Left ventricle myocardium inferior (tissue), 1 donor: ENCODE measurements around the gene HSD3B1. TPM values are rescaled to one million over a fixed set of nuclear protein-coding genes. Genes with fewer than 3 reads are reported as not detected.
"Not testable (repeated sequence)": the region's sequence is repeated elsewhere in the genome, so short reads cannot be mapped to it uniquely, and the experiment has no call there.

Experiments
- DNase-seq: peaks from one replicate; pipeline ENCODE4 v3.0.0-alpha.2; 2020
- H3K27ac ChIP-seq: fragments of 200-600 bp; replicated peaks from 2 replicates; pipeline ENCODE4 v1.8.0; 2021
- H3K27me3 ChIP-seq: fragments of 200-600 bp; 2 replicates; pipeline ENCODE4 v1.8.0; 2021; ENCODE audit warnings: low read depth
- H3K36me3 ChIP-seq: fragments of 200-600 bp; 2 replicates; pipeline ENCODE4 v1.8.0; 2021
- H3K4me1 ChIP-seq: fragments of 200-600 bp; 2 replicates; pipeline ENCODE4 v1.8.0; 2021
- H3K4me3 ChIP-seq: fragments of 200-600 bp; 2 replicates; pipeline ENCODE4 v1.8.0; 2021; ENCODE audit warnings: mild to moderate bottlenecking, moderate library complexity
- H3K9me3 ChIP-seq: fragments of 200-600 bp; replicated peaks from 2 replicates; pipeline ENCODE4 v1.8.0; 2021
- intact Hi-C: fragments of 100-400 bp; cut with micrococcal nuclease; formaldehyde crosslinking; loops from one replicate; pipeline ENCODE4 v1.11.0; 2022
- total RNA-seq: library from RNA; stranded (reverse); fragmentation: NEBNext Ultra II Directional; extraction: Animal tissue kit (Norgen Biotek cat#: 25700); gene quantifications from one replicate; pipeline ENCODE4 v1.2.1, GENCODE V29; 2021
- TF ChIP-seq, protein P1 (sequence below): fragments of 200-600 bp; IDR thresholded peaks from 2 replicates; pipeline ENCODE4 v1.8.0; 2021; ENCODE audit warnings: antibody characterized with exemption, mild to moderate bottlenecking, borderline replicate concordance
- donor health status: DM: no; HTN: yes; CAD: no; lungs with severe emphysema.

Gene HSD3B1
- total RNA-seq, 1 donor from 2014 or later, result not detected

DNA sequence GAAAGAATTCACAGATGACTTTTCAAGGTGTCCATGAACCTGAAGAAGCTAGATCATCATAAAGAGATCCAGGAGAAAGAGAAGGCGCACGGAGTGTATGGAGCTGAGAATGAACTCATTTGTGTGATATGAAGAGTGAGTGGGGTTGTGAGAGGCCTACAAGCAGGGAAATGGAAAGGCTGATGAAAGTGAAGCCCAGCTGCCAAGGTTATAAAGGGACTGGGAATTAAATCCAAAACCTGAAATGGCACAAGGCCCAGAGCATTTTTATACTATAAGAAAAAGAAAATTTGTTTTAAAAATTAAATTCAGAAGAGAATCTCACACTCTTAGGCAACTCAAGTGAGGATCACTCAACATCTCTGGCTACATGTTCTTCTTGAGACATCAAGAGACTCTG is 43.4 kb downstream of the HSD3B1 start:
- H3K4me3 ChIP-seq, result no peak overlapping the region
- H3K27ac ChIP-seq, result no peak overlapping the region
- no peaks in the 10 kb centered on the region for H3K9me3 ChIP-seq
- intact Hi-C loops, result no loop called here
- DNase-seq, result no peak
- H3K4me1 ChIP-seq, result peaks cover 7% of the 10 kb centered on the region
- H3K36me3 ChIP-seq, result no peaks in the 10 kb centered on the region
- H3K27me3 ChIP-seq, result no peaks in the 10 kb centered on the region
- TF ChIP-seq, protein P1, sequence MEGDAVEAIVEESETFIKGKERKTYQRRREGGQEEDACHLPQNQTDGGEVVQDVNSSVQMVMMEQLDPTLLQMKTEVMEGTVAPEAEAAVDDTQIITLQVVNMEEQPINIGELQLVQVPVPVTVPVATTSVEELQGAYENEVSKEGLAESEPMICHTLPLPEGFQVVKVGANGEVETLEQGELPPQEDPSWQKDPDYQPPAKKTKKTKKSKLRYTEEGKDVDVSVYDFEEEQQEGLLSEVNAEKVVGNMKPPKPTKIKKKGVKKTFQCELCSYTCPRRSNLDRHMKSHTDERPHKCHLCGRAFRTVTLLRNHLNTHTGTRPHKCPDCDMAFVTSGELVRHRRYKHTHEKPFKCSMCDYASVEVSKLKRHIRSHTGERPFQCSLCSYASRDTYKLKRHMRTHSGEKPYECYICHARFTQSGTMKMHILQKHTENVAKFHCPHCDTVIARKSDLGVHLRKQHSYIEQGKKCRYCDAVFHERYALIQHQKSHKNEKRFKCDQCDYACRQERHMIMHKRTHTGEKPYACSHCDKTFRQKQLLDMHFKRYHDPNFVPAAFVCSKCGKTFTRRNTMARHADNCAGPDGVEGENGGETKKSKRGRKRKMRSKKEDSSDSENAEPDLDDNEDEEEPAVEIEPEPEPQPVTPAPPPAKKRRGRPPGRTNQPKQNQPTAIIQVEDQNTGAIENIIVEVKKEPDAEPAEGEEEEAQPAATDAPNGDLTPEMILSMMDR, result no peak

DNA sequence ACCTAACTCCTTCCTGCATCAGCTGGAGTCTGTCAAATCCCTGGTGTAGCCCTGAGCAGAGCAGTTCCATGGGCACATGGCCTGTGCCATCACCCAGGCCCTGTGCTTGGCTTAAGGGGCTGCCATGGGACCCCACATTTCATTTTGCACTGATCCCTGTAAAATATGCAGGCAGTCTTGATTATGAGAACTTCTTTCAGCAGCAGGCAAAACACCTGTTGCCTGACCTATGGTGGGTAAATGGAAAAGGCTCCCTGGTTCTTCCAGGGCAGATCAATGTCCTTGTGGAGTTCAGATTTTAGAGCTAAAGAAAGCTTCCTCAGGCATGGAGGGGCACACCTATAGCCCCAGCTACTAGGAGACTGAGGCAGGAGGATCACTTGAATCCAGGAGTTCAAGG is 44.2 kb downstream of the HSD3B1 start:
- TF ChIP-seq, protein P1, result no peak
- Histone ChIP-seq H3K4me3 (no peak overlapping the region), H3K27ac (no peak overlapping the region), H3K4me1 (peaks cover 7% of the 10 kb centered on the region), H3K27me3 (no peaks in the 10 kb centered on the region), H3K36me3 (no peaks in the 10 kb centered on the region), H3K9me3 (no peaks in the 10 kb centered on the region)
- no peak for DNase-seq
- intact Hi-C loops, result no loop called here

DNA sequence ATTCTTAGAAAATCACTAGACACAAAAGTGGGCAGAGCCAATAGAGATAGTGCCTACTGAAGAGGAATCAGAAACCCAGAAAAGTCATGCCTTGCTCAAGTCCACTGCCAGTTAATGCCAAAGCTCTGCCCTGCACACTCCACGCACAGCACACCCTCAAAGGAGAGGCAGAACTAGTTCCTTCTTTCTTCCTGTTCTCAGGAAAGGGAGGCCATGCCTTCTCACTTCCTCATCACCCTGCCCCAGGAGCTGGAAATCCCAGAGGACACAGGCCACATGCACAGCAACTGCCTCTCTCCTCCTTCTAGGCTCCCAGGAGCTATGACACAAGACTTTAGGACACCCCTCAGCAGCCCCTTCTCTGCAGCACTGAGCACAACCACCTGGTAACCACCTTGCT is 45.6 kb downstream of the HSD3B1 start:
- H3K9me3 ChIP-seq, H3K36me3 ChIP-seq, intact Hi-C loops, H3K27me3 ChIP-seq, H3K27ac ChIP-seq, H3K4me3 ChIP-seq, DNase-seq, H3K4me1 ChIP-seq: not testable (repeated sequence)

DNA sequence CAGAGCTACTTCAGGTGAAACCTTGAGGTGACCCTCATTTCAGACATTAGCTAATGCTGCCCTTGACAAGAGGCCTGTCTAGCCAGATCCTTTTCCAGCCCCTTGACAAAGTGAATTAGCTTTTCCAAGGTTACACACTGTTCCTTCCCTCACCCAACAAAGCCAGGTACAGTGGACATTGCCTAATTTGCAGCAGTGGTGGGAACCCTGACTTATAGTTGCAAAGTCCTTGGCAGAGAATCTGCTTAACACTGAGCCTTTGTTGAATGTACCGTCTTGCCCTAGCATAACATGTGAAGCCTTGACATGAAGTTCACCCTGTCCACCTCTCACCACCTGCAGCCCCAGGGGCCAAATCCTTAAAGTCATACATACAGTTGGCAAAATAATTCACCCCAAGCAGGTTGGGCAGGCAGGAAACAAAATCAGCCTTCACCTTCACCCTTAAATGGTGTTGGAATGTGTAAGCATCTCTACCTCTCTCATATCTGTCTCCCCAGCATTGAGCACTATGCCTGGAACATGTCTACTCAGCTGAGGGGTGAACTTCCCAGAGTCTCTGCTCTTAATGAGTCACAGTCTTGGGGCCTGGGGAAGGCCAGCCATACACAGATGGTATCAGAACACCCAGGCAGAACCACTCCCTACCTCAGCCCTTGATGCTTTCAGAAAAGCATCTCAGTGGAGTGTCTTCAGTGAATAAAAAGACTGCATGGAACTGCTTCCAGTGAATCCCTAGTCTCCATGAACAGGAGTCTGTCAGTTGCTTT is 46.5 kb downstream of the HSD3B1 start:
- H3K27ac ChIP-seq, H3K4me1 ChIP-seq, intact Hi-C loops, H3K4me3 ChIP-seq, DNase-seq, H3K27me3 ChIP-seq, H3K36me3 ChIP-seq, H3K9me3 ChIP-seq: not testable (repeated sequence)

DNA sequence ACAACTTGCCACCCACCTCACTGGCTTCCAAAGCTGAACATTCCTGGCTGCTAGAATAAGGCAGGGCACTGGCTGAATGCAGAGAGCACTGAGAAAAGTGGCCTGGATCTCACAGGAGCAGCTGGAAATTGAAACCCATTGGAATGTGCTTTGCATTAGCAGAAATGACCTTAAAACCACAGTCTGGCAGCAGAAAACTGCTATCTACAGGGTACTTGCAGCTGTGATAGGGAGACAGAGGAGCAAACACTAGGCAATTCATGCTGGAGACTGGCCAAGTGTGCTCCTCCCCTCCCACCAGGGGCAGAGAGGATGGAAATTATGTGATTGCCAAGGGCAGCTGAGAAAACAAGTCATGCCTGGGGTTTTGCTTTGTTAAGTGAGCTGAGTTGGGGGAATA is 47.2 kb downstream of the HSD3B1 start:
- Histone ChIP-seq H3K27me3 (no peaks in the 10 kb centered on the region), H3K4me1 (peaks cover 7% of the 10 kb centered on the region), H3K27ac (no peak overlapping the region), H3K9me3 (no peaks in the 10 kb centered on the region), H3K36me3 (no peaks in the 10 kb centered on the region), H3K4me3 (no peak overlapping the region)
- intact Hi-C loops, result no loop called here
- TF ChIP-seq, protein P1, result no peak
- DNase-seq, result no peak

DNA sequence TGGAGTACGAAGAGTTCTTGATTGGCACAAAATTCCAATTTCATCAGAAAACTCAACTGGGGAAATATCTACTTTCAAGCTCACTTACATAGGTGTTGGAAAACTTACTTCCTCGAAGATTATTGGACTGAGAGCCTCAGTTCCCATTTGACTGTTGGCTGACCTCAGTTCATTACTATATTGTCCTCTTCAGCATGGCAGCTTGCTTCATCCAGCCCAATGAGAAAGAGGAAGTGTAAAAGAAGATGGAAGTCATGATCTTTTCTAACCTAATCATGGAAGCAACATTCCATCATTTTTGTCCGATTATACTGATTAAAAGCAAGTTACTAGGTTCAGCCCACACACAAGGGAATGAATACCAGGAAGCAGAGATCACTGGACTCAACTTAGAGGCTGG is 49.4 kb downstream of the HSD3B1 start:
- intact Hi-C loops, result no loop called here
- TF ChIP-seq, protein P1, result no peak
- no peaks in the 10 kb centered on the region for H3K36me3 ChIP-seq
- no peak for DNase-seq
- peaks cover 7% of the 10 kb centered on the region for H3K4me1 ChIP-seq
- H3K27me3 ChIP-seq, result no peaks in the 10 kb centered on the region
- no peak overlapping the region for H3K27ac ChIP-seq
- no peak overlapping the region for H3K4me3 ChIP-seq
- H3K9me3 ChIP-seq, result no peaks in the 10 kb centered on the region

DNA sequence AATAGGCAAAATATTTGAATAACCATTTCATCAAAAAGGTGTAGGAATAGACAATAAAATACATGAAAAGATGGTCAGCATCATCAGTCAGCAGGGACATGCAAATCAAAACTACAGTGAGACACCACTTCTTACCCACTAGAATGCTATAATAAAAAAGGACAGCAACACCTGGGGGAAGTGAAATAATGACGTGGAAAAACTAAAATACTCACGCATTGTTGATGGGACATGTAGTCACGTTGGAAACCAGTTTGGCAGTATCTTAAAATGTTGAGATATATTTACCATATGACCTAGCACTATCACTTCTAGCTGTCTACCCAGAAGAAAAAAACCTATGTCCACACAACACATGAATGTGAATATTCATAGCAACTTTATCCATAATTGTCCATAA is 53.4 kb downstream of the HSD3B1 start:
- H3K36me3 ChIP-seq, DNase-seq, intact Hi-C loops, H3K27ac ChIP-seq, H3K27me3 ChIP-seq, H3K9me3 ChIP-seq, H3K4me1 ChIP-seq, H3K4me3 ChIP-seq: not testable (repeated sequence)
